ENCODE results near the gene PRELID3B. TPM values are rescaled to one million over a fixed set of nuclear protein-coding genes. Genes with fewer than 3 reads are reported as not detected.

Gene PRELID3B
- total RNA-seq, 1 experiment from 2014 or later = 52.6 TPM

GRCh38 chr20:59037386-59037785 lies 5.2 kb downstream of the PRELID3B start:
- no peak overlapping the region for H4K91ac ChIP-seq (ENCODE audit: insufficient read length, low read depth, low read length)
- no peak overlapping the region for H2BK12ac ChIP-seq (ENCODE audit: insufficient read length, low read depth, low read length)
- no peaks in the 10 kb centered on the region for H3K9me3 ChIP-seq (ENCODE audit: control insufficient read depth, low read depth, low read length)
- H3K79me1 ChIP-seq (ENCODE audit: insufficient read depth, low read depth, low read length, poor library complexity, severe bottlenecking) = no peaks in the 10 kb centered on the region
- no peak overlapping the region for H4K5ac ChIP-seq (ENCODE audit: insufficient read length, low read depth, low read length)
- Mint-ChIP-seq H3K9me3 (no peaks in the 10 kb centered on the region), H3K4me3 (no peak overlapping the region), H3K27ac (no peak overlapping the region), H3K27me3 (ENCODE audit: low read depth) (no peaks in the 10 kb centered on the region), H3K36me3 (ENCODE audit: insufficient read depth in 1 of 3, low read depth in 3 of 3) (peaks cover 26 to 58% (median 58%) of the 10 kb centered on the region in 3 experiments), H3K4me1 (peaks cover 9 to 15% of the 10 kb centered on the region in 2 experiments)
- H3K4ac ChIP-seq (ENCODE audit: low read depth, low read length) = no peak overlapping the region
- H3K27ac ChIP-seq (ENCODE audit: insufficient read length, low read depth, low read length) = no peak overlapping the region
- no peak overlapping the region for H3K4me2 ChIP-seq (ENCODE audit: insufficient read depth, insufficient read length, low read length)
- H3K23me2 ChIP-seq (ENCODE audit: insufficient read length, low read depth, low read length, poor library complexity, severe bottlenecking) = peaks cover 12% of the 10 kb centered on the region
- H3K23ac ChIP-seq (ENCODE audit: insufficient read length, low read depth, low read length) = no peak overlapping the region
- WGBS (ENCODE audit: extremely low coverage, insufficient read length, low lambda C conversion rate) = no CpG with 5 or more reads among the region's 12 CpGs
- no peak overlapping the region for H2BK120ac ChIP-seq (ENCODE audit: low read depth, low read length, poor library complexity, severe bottlenecking)
- no peak overlapping the region for H2BK15ac ChIP-seq (ENCODE audit: low read depth, low read length)
- H3T11ph ChIP-seq (ENCODE audit: low read length) = no peak overlapping the region
- H2AK5ac ChIP-seq (ENCODE audit: insufficient read length, low read length) = no peak overlapping the region
- H3K56ac ChIP-seq (ENCODE audit: insufficient read length, low read depth, low read length) = no peak overlapping the region
- no peaks in the 10 kb centered on the region for H3K27me3 ChIP-seq (ENCODE audit: insufficient read depth, low read length)
- no peak overlapping the region for H3K14ac ChIP-seq (ENCODE audit: insufficient read depth, low read length)
- no peak overlapping the region for H2AFZ ChIP-seq (ENCODE audit: low read length)
- TF ChIP-seq CTCF (conservative IDR thresholded peaks at IDR 0.05) = no peak
- no peak overlapping the region for H2BK20ac ChIP-seq (ENCODE audit: low read depth, low read length, poor library complexity, severe bottlenecking)
- H2BK5ac ChIP-seq (ENCODE audit: insufficient read length, low read length) = no peak overlapping the region
- no peak overlapping the region for H3K18ac ChIP-seq (ENCODE audit: insufficient read length, low read depth, low read length)
- H3K9ac ChIP-seq (ENCODE audit: extremely low read depth, insufficient read length, low read length) = no peak overlapping the region
- H3K4me1 ChIP-seq (ENCODE audit: insufficient read depth, low read length) = no peaks in the 10 kb centered on the region
- H4K20me1 ChIP-seq (ENCODE audit: control insufficient read depth, insufficient read depth, insufficient read length) = no peaks in the 10 kb centered on the region
- no peak for DNase-seq
- H3K79me2 ChIP-seq (ENCODE audit: insufficient read depth, low read length) = peaks cover 10% of the 10 kb centered on the region
- no peak overlapping the region for H4K8ac ChIP-seq (replicated peaks; ENCODE audit: insufficient read length, low read depth, low read length)
